ENCODE measurements around the gene XCR1.

Gene XCR1

DNA sequence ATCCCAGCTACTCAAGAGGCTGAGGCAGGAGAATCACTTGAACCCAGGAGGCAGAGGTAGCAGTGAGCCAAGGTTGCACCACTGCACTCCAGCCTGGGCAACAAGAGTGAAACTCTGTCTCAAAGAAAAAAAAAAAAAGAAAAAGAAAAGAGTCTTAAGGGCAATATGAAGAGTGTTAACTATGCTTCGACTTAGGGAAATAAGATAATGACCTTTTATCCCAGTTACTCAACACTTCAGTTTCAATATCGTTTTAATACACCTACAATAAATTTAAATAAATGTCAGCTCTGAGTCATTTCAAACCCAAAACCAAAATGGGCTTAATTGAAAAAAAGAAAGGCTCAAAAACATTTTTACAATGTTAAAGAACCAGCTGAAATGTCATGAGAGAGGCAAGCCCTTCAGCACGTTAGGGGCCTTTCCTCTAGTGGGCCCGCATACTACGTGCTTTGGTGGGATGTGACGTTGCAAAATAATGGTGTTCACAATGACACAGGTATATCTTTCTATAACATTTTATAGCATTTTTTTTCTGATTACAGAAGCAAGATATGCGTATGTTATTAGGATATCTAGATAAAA is 47.0 kb downstream of the XCR1 start:
- DNase-seq = no peak

DNA sequence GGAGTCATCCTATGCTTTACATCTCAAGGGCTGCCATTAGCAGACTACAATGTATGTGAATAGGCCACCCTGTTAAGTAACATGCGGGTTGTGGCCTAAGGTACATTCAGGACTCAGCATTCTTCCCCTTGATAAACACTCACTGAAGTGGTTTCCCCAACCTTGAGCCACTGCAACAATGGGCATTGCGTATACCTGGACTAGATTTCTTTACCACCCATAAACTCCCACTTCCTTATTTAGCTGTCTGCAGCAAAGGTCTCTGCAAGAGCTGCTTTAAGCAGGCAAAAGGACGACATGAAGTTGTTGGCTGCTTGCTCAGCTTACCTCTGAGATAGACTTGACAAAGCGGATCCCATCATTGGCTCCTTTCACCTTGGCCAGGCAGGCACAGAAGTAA is 47.9 kb downstream of the XCR1 start:
- no peak for DNase-seq

DNA sequence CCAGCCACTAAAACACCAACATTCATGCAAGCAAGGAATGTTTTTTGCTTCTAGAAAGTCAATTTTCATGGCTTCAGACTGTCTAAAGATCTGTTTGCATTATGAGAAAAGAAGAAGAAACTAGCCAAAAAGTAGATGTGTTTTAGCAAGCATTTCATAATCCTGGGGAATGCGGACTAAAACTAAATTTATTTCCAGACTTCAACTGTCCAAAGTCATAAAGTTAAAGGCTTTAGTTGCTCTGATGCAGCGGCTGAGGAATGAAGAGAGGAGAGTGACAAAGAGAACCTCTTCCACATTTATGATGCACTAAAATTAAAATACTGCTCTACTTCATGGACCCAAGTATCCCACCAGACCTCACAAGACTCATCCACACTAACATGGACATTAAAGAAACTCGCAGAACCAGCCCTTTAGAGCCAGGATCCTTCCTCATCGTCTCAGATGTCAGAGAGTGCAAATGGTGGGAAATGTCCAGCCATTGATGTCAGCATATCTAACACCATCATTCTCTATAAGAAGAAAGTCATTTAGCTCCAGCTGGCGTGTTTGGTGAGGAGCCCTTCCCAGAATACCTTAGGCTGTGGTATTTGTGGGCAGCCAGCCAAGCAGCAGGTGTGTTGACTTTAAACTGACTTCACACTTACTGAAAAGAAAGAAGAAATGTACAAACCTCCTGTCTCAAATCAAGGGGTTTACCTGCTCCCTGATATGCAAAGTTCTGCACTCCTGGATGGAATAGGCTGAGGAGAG is 49.1 kb downstream of the XCR1 start:
- DNase-seq = no peak

DNA sequence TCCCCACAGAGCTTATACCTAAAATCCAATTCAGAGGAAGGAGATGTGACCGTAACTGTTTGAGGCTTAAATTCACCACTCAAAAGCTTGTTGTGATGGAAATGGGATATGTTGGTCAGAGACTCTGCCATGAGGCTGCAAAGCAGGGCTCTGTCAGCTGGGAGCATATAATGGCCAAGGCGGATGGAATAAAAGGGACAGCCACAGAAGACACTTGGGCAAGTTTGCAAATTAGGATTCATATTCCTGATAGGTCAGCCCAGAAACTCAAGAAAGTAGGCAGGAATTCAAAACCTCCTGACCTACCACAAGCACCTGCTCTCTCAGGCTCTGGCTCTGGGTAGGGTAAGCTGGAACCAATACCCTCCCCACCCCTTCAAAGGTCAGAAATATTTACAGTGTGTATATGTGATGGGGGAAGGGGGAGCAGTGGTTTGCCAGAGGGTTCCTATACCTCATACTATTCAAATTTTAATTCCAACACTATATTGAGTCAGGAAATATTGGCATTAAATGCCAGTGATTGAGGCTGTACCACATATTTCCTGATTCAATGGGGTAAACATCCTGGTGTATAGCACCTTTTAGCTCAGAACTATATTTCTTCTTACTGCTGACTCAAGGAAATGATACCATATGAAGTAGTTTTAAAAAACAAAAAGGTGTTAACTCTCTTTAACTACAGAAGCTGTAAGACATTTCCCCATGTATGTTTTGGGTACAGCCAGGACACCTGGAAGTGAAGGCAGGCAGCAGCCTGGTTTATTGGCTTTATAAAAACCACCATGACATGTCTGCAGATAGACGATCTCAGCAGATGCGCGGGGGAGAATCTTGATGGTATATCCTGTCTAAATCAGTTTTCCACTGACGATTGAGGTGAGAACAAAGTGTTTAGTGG is 50.8 kb downstream of the XCR1 start:
- DNase-seq = no peak

DNA sequence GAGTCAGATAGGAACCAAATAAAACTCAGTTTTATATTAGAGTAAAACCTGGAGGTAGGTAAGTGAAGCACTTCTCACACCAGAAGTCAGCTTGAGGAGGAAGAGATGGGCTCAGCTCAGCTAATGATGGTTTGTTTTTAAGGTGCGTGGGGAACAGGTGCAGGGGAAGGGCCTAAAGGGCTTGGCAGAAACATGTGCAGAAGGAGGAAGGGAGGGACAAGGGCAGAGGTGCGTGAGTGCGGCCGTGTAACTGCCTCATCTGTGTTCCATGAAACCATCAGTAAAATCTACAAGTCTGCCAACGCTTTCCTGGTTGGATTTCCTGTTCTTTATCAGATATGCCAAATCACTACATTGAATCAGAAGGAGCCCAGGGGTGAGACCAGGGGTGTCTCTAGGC is 51.6 kb downstream of the XCR1 start:
- no peak for DNase-seq

DNA sequence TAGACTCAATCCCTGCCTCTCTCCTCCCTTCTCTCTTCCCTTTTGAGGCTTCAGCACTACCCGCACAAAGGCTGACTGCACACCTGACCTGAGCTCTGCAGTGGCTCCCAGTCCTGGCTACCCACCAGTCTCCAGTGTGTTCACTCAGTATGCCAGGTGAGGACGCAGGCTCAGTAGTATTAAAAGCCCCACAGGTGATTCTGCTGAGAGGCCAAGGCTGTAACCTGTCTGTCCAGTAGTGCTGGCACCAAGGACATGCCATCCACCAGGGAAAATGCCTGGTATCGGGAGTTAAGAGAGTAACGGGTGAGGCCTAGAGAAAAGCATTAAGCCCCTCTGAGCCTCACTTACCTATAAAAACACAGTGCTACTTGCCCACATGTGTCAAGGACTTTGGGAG is 52.6 kb downstream of the XCR1 start:
- DNase-seq = no peak

DNA sequence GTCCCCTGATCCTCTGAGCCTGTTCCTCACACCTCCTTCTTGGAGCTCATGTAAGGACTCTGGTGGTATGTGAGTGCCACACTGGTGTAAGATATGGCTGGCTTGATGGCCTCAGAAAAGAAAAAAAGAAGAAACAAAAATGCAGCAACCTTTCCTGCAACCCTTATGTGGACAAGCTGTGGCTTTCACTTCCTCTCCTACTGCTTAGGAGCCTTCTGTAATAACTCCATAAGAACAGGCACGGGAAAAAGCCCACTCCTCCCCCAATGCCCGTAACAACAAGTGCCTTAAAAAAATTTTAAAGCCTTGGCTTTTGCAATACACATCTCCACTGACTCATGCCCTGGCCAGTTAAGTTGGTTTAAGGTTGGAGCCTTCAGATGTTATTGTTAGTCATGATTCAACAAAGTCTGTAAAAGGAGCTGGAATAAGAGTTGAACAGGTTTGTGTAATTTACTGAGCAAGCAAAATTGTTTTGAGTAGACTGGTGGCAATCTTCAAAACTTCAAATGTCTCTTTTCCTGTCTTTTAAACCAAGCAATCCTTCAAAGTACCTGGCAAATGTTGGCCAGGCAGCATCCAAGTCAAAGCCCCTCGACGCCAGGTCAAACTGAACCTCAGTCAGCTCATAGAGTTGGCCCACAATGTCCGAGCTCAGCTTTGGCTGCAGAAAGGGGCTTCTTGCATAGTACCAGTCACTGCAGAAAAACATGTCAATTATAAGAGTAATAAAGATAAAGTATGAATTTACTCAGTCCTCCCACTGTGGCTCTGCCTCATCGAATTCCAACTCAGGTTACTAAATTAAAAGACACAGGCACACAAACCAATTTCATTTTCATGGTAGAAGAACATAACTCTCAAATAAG is 54.5 kb downstream of the XCR1 start:
- DNase-seq = no peak

DNA sequence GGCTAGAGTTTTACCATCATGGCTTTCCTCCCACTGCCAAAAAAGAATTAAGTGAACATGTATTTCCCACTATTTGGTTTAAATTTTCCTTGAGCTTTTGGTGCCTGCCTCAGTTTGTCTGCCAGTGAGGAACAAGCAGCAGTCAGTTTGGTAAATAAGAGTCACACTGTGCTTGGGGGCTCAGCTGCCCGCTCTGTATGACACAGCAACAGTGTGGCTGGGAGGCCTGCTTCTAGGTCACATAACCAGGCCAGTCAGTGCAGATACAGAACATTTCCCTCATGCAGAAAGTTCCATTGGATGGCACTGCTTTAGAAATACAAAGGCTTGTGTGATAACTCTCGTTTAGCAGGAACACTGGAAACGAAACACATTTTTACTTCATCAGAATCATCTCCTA is 57.3 kb downstream of the XCR1 start:
- no peak for DNase-seq

DNA sequence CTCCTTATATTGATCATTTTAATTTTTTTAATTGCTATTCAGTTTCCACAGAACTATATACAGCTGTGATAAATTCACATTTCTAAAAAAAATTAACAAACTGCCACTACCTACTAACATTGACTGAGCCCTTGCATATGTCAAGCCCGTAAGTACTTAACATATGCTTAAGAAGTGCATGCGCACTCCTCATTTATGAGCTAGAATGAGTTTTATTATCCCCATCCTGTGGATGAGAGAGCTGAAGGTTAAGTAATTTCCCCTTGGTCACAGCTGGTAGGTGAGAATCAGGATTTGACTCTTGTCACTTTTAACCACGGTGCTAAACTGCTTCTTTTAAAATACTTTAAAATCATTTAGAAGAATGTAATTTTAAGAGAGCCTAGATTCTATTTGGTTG is 58.2 kb downstream of the XCR1 start:
- no peak for DNase-seq

DNA sequence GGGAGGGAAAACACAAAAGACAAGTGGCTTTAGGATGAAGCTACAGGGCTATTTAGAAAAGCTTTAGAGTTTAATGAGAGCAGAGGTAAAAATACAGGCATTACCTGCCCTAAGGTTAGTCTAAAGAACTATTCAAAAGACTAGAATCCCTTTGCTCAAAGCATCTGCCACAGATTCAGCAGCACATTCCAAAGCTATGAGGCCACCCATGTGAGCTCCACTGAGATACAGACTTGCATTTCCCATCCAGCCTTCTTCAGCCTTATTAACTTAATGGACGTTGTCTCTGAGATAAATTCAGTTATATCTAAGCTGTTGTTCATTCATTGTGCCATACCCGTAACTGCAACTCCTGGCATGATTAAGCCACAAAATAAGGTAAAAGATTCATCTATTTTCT is 58.6 kb downstream of the XCR1 start:
- DNase-seq = no peak

DNA sequence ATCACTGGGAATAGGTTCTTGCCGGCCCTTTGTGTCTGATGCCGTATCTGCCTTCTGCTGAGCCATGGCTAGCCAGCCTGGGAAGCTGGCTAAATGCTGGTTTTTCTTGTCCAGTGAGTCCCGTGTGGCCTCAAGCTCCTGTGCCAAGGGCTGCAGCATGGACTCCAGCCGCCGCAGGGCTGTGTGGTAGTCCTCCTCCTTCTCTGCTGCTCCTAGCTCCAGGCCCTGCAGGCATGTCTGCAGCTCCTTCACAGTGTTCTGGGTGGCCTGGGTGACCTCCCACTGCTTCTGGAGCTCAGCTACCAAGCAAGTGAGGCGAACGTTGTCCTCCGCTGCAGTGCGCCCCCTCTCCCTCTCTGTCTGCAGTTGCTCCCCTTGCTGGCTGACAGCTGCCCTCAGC is 59.1 kb downstream of the XCR1 start:
- DNase-seq = no peak

DNA sequence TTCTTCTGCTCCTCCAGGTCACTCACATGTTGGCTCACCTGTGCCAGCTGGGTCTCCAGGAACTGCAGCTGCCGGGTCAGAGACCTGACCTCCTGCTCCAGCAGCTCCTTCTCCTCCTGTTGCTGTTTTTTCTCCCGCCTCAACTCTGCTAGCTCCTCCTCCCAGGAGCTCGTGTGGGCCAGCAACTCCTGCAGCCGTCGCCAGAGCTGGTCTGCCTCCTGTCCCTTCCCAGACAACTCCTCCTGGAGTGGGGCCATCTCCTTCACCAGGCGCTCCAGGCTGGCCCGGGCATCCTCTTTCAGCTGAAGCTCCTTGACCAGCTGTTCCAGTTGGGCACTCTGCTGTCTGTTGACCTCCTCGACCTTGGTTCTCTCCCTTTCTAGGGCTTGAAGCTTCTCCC is 59.6 kb downstream of the XCR1 start:
- DNase-seq = no peak

Data from stimulated activated CD4-positive, alpha-beta T cell treated with anti-CD3 and anti-CD28 coated beads, Interleukin-12 subunit alpha, Interleukin-12 subunit beta, amount 100 ng/mL, for 4 hours (primary cell).